ENCODE results near the gene SVIL.
"Not testable (repeated sequence)": the region's sequence is repeated elsewhere in the genome, so short reads cannot be mapped to it uniquely, and the experiment has no call there.

GRCh38 chr10:29458190-29458589, 176.6 kb downstream of the SVIL start:
- TF ChIP-seq, protein P1, sequence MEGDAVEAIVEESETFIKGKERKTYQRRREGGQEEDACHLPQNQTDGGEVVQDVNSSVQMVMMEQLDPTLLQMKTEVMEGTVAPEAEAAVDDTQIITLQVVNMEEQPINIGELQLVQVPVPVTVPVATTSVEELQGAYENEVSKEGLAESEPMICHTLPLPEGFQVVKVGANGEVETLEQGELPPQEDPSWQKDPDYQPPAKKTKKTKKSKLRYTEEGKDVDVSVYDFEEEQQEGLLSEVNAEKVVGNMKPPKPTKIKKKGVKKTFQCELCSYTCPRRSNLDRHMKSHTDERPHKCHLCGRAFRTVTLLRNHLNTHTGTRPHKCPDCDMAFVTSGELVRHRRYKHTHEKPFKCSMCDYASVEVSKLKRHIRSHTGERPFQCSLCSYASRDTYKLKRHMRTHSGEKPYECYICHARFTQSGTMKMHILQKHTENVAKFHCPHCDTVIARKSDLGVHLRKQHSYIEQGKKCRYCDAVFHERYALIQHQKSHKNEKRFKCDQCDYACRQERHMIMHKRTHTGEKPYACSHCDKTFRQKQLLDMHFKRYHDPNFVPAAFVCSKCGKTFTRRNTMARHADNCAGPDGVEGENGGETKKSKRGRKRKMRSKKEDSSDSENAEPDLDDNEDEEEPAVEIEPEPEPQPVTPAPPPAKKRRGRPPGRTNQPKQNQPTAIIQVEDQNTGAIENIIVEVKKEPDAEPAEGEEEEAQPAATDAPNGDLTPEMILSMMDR (IDR thresholded peaks at IDR 0.05), result not testable (repeated sequence)
- not testable (repeated sequence) for TF ChIP-seq EZH2phosphoT487 (IDR thresholded peaks at IDR 0.05)
